Neuronal stem cell (in vitro differentiated cells): ENCODE data around the gene PTPN23.

Source experiments
- DNase-seq: peaks from one replicate; pipeline ENCODE4 v3.0.0-alpha.2; 2013; ENCODE audit warnings: low spot score
- H2AFZ ChIP-seq: one replicate; pipeline ENCODE4 v1.6.1; 2013; ENCODE audit warnings: mild to moderate bottlenecking, low read length, inconsistent platforms
- H2AK5ac ChIP-seq: 2 replicates; pipeline ENCODE4 v1.6.1; 2013; ENCODE audit warnings: low read depth, mild to moderate bottlenecking, inconsistent platforms, low read length, moderate library complexity, mixed read lengths
- H2BK120ac ChIP-seq: 2 replicates; pipeline ENCODE4 v1.6.1; 2013; ENCODE audit warnings: low read depth, mild to moderate bottlenecking, inconsistent platforms, low read length, moderate library complexity, mixed read lengths
- H2BK12ac ChIP-seq: one replicate; pipeline ENCODE4 v1.6.1; 2013; ENCODE audit warnings: low read length, inconsistent platforms
- H2BK15ac ChIP-seq: 2 replicates; pipeline ENCODE4 v1.6.1; 2013; ENCODE audit warnings: mild to moderate bottlenecking, low read length, inconsistent platforms, mixed read lengths
- H2BK5ac ChIP-seq: one replicate; pipeline ENCODE4 v1.6.1; 2013; ENCODE audit warnings: inconsistent platforms, mild to moderate bottlenecking, low read length, moderate library complexity
- H3K14ac ChIP-seq: one replicate; pipeline ENCODE4 v1.6.1; 2013; ENCODE audit warnings: low read length, inconsistent platforms
- H3K18ac ChIP-seq: 2 replicates; pipeline ENCODE4 v1.6.1; 2013; ENCODE audit warnings: low read length, inconsistent platforms
- H3K23ac ChIP-seq: 2 replicates; pipeline ENCODE4 v1.6.1; 2013; ENCODE audit warnings: low read depth, mild to moderate bottlenecking, mixed read lengths, low read length, inconsistent platforms; ENCODE audit not compliant: poor library complexity
- H3K27ac ChIP-seq: replicated peaks from 3 replicates; pipeline ENCODE4 v1.5.1; 2013; ENCODE audit warnings: low read length, inconsistent platforms
- H3K27me3 ChIP-seq, 3 experiments: 2 replicates each; pipeline ENCODE4 v1.6.1; 2013; ENCODE audit warnings: low read length in 3 of 3, mild to moderate bottlenecking in 2 of 3, inconsistent platforms in 1 of 3, low read depth in 1 of 3, mixed read lengths in 1 of 3, moderate library complexity in 1 of 3; ENCODE audit not compliant: control insufficient read depth in 3 of 3, insufficient read depth in 3 of 3
- H3K36me3 ChIP-seq, 2 donors: replicated peaks in 1 of 2; 2 replicates each; pipeline ENCODE4 v1.6.1; 2013; ENCODE audit warnings: low read length in 2 of 2; ENCODE audit not compliant: control insufficient read depth in 2 of 2, insufficient read depth in 2 of 2
- H3K4ac ChIP-seq: 2 replicates; pipeline ENCODE4 v1.6.1; 2013; ENCODE audit warnings: inconsistent platforms, mild to moderate bottlenecking, low read length, moderate library complexity
- H3K4me1 ChIP-seq, 2 donors: 1 replicate in 1 of 2; 2 replicates in 1 of 2; pipeline ENCODE4 v1.6.1; 2013; ENCODE audit warnings: low read length in 2 of 2, low read depth in 1 of 2; ENCODE audit not compliant: control insufficient read depth in 2 of 2, insufficient read depth in 1 of 2
- H3K4me2 ChIP-seq: one replicate; pipeline ENCODE4 v1.6.1; 2013; ENCODE audit warnings: mild to moderate bottlenecking, low read length, inconsistent platforms; ENCODE audit not compliant: insufficient read depth, poor library complexity, severe bottlenecking
- H3K4me3 ChIP-seq, 2 donors: 2 replicates each; pipeline ENCODE4 v1.5.1; 2013; ENCODE audit warnings: low read length in 2 of 2, mild to moderate bottlenecking in 2 of 2, inconsistent platforms in 1 of 2, moderate library complexity in 1 of 2
- H3K79me1 ChIP-seq: one replicate; pipeline ENCODE4 v1.6.1; 2013; ENCODE audit warnings: low read depth, mild to moderate bottlenecking, inconsistent platforms, low read length, moderate library complexity
- H3K9ac ChIP-seq: one replicate; pipeline ENCODE4 v1.6.1; 2013; ENCODE audit warnings: mild to moderate bottlenecking, low read depth, low read length, inconsistent platforms; ENCODE audit not compliant: poor library complexity
- H3K9me3 ChIP-seq, 2 donors: replicated peaks in 1 of 2; 2 replicates each; pipeline versions ENCODE3 to v1.6.1; 2013; ENCODE audit warnings: low read length in 2 of 2, mild to moderate bottlenecking in 2 of 2, inconsistent platforms in 1 of 2, low read depth in 1 of 2, mixed read lengths in 1 of 2, moderate library complexity in 1 of 2; ENCODE audit not compliant: control insufficient read depth in 2 of 2, insufficient read depth in 1 of 2
- H4K8ac ChIP-seq: one replicate; pipeline ENCODE4 v1.6.1; 2013; ENCODE audit warnings: low read depth, mild to moderate bottlenecking, inconsistent platforms, low read length, moderate library complexity
- H4K91ac ChIP-seq: one replicate; pipeline ENCODE4 v1.6.1; 2013; ENCODE audit warnings: low read length, low read depth, mild to moderate bottlenecking, inconsistent platforms; ENCODE audit not compliant: poor library complexity
- WGBS, 2 donors: extraction: QIAGEN DNeasy Blood & Tissue Kit; methylation state at CpG; one replicate each; pipeline ENCODE4 v1.1.7; 2013; ENCODE audit warnings: missing lambda C conversion rate in 2 of 2, mixed read lengths in 1 of 2; ENCODE audit not compliant: insufficient read length in 2 of 2, insufficient replicate concordance in 1 of 2; ENCODE audit errors: extremely low coverage in 2 of 2; 5-methylcytosine and 5-hydroxymethylcytosine counted together

The PTPN23 gene

DNA sequence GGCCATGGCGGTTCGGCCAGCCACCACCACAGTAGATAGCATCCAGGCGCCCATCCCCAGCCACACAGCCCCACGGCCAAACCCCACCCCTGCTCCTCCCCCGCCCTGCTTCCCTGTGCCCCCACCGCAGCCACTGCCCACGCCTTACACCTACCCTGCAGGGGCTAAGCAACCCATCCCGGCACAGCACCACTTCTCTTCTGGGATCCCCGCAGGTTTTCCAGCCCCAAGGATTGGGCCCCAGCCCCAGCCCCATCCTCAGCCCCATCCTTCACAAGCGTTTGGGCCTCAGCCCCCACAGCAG, 29.5 kb downstream of the PTPN23 start:
- Histone ChIP-seq H2BK120ac (no peak overlapping the region), H2BK5ac (peak overlapping the region; percentile 39), H3K27me3 (no peaks in the 10 kb centered on the region), H3K79me1 (peaks cover 7% of the 10 kb centered on the region), H2AK5ac (no peak overlapping the region), H2BK15ac (no peak overlapping the region), H3K4me3 (no peak overlapping the region), H3K4me2 (no peak overlapping the region), H3K27ac (no peak overlapping the region), H2BK12ac (no peak overlapping the region), H3K9me3 (peaks cover 0 to 2% of the 10 kb centered on the region in 2 donors), H3K14ac (no peak overlapping the region), H3K4ac (no peak overlapping the region), H4K8ac (no peak overlapping the region), H3K23ac (no peak overlapping the region), H4K91ac (no peak overlapping the region), H3K36me3 (peaks cover 63 to 86% of the 10 kb centered on the region in 2 donors), H3K4me1 (peaks cover 0 to 1% of the 10 kb centered on the region in 2 donors), H3K18ac (no peak overlapping the region), H3K9ac (no peak overlapping the region), H2AFZ (no peak overlapping the region)
- no peak for DNase-seq
- WGBS, 2 donors: no CpG with 5 or more reads among the region's 10 CpGs

- Histone ChIP-seq H2BK5ac (no peak overlapping the region), H2BK12ac (no peak overlapping the region)
- no CpG with 5 or more reads among the region's 30 CpGs for WGBS, 2 donors
These were observed 30.2 kb downstream of the PTPN23 start for GRCh38 chr3:47410801-47411646.

GRCh38 chr3:47411696-47412452, 31.1 kb downstream of the PTPN23 start:
- H3K4me2 ChIP-seq: no peak overlapping the region
- H3K79me1 ChIP-seq: peaks cover 5% of the 10 kb centered on the region
- no peak overlapping the region for H3K18ac ChIP-seq
- H4K91ac ChIP-seq: no peak overlapping the region
- H2AK5ac ChIP-seq: no peak overlapping the region
- H4K8ac ChIP-seq: no peak overlapping the region
- no peak overlapping the region for H2BK12ac ChIP-seq
- no peak overlapping the region for H2BK120ac ChIP-seq
- peaks cover 0 to 2% of the 10 kb centered on the region in 2 donors for H3K9me3 ChIP-seq
- H3K9ac ChIP-seq: no peak overlapping the region
- no CpG with 5 or more reads among the region's 24 CpGs for WGBS, 2 donors
- H2BK15ac ChIP-seq: no peak overlapping the region
- no peak overlapping the region for H2BK5ac ChIP-seq
- H3K27me3 ChIP-seq: no peaks in the 10 kb centered on the region
- no peak overlapping the region for H2AFZ ChIP-seq
- H3K23ac ChIP-seq: peak overlapping the region; percentile 65
- no peak overlapping the region for H3K4ac ChIP-seq
- H3K27ac ChIP-seq: no peak overlapping the region
- no peak overlapping the region for H3K14ac ChIP-seq
- H3K4me3 ChIP-seq: no peak overlapping the region
- peaks cover 57 to 91% of the 10 kb centered on the region in 2 donors for H3K36me3 ChIP-seq
- no peak for DNase-seq
- peaks cover 0 to 1% of the 10 kb centered on the region in 2 donors for H3K4me1 ChIP-seq

More at GRCh38 chr3:47410801-47411646, 30.2 kb downstream of the PTPN23 start:
- Histone ChIP-seq H3K18ac (no peak overlapping the region), H3K9ac (no peak overlapping the region), H4K8ac (no peak overlapping the region), H3K27ac (no peak overlapping the region), H2BK120ac (no peak overlapping the region), H3K23ac (peak overlapping the region; percentile 1), H3K4me1 (peaks cover 0 to 1% of the 10 kb centered on the region in 2 donors), H3K9me3 (peaks cover 0 to 2% of the 10 kb centered on the region in 2 donors), H2BK15ac (no peak overlapping the region), H3K36me3 (peaks cover 61 to 92% of the 10 kb centered on the region in 2 donors), H3K4ac (no peak overlapping the region), H3K4me3 (no peak overlapping the region), H2AK5ac (no peak overlapping the region), H3K14ac (no peak overlapping the region), H3K79me1 (peaks cover 5% of the 10 kb centered on the region), H3K4me2 (no peak overlapping the region), H4K91ac (no peak overlapping the region), H2AFZ (no peak overlapping the region), H3K27me3 (no peaks in the 10 kb centered on the region)
- no peak for DNase-seq

GRCh38 chr3:47412453-47412756, 31.6 kb downstream of the PTPN23 start:
- peaks cover 0 to 1% of the 10 kb centered on the region in 2 donors for H3K4me1 ChIP-seq
- H2BK15ac ChIP-seq: no peak overlapping the region
- no peak overlapping the region for H3K4ac ChIP-seq
- H3K27ac ChIP-seq: no peak overlapping the region
- no peak overlapping the region for H2BK12ac ChIP-seq
- H3K4me2 ChIP-seq: no peak overlapping the region
- no peak overlapping the region for H2BK120ac ChIP-seq
- H3K79me1 ChIP-seq: peaks cover 5% of the 10 kb centered on the region
- no peak overlapping the region for H2AFZ ChIP-seq
- no peak overlapping the region for H4K91ac ChIP-seq
- no peaks in the 10 kb centered on the region for H3K27me3 ChIP-seq
- no peak overlapping the region for H4K8ac ChIP-seq
- H3K4me3 ChIP-seq: no peak overlapping the region
- H3K18ac ChIP-seq: no peak overlapping the region
- DNase-seq: no peak
- H3K36me3 ChIP-seq: peaks cover 55 to 91% of the 10 kb centered on the region in 2 donors
- H3K14ac ChIP-seq: no peak overlapping the region
- no CpG with 5 or more reads among the region's 5 CpGs for WGBS, 2 donors
- H2AK5ac ChIP-seq: no peak overlapping the region
- peak overlapping the region; percentile 65 for H3K23ac ChIP-seq
- H2BK5ac ChIP-seq: no peak overlapping the region
- no peak overlapping the region for H3K9ac ChIP-seq
- peaks cover 0 to 7% of the 10 kb centered on the region in 2 donors for H3K9me3 ChIP-seq
